ENCODE measurements around the gene SMYD3.

The SMYD3 gene

DNA sequence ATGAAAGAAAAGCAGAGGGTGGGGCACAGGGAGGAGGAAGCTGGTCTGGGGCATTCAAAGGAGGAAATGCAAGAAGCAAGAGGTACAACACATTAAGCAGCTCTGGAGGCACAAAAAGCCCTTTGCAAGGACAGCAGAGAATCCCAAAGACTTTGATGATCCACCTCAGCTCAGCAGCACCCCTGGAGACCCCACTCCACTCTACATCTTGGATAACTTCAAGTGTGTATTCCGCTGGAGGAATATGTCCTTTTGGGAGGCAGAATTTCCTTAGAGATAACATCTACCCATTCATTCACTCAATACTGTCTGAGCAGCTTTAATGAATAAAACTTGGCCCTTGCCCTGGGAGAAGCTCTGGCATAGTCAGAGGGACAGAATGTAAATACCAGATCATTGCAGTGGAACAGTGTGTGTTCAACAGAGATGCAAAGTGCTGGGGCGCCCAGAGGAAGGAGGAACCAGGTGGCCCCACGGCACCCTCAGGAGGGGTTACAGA, 752.6 kb downstream of the SMYD3 start:
- TF ChIP-seq EZH2 (IDR thresholded peaks at IDR 0.05; ENCODE audit: borderline replicate concordance, low read depth, low read length, severe bottlenecking), result no peak
- TF ChIP-seq, protein P1, sequence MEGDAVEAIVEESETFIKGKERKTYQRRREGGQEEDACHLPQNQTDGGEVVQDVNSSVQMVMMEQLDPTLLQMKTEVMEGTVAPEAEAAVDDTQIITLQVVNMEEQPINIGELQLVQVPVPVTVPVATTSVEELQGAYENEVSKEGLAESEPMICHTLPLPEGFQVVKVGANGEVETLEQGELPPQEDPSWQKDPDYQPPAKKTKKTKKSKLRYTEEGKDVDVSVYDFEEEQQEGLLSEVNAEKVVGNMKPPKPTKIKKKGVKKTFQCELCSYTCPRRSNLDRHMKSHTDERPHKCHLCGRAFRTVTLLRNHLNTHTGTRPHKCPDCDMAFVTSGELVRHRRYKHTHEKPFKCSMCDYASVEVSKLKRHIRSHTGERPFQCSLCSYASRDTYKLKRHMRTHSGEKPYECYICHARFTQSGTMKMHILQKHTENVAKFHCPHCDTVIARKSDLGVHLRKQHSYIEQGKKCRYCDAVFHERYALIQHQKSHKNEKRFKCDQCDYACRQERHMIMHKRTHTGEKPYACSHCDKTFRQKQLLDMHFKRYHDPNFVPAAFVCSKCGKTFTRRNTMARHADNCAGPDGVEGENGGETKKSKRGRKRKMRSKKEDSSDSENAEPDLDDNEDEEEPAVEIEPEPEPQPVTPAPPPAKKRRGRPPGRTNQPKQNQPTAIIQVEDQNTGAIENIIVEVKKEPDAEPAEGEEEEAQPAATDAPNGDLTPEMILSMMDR (IDR thresholded peaks at IDR 0.05; ENCODE audit: borderline replicate concordance, extremely low read depth, low read length, poor library complexity, severe bottlenecking), result no peak
- DNase-seq, result no peak
- Histone ChIP-seq H3K27me3 (ENCODE audit: insufficient read depth, low read length, poor library complexity) (no peaks in the 10 kb centered on the region), H3K4me3 (ENCODE audit: low read depth in 1 of 2, low read length in 2 of 2) (no peak overlapping the region), H3K36me3 (ENCODE audit: insufficient read depth, low read length) (no peaks in the 10 kb centered on the region), H2AFZ (ENCODE audit: low read depth, low read length) (no peak overlapping the region), H3K27ac (ENCODE audit: low read length) (no peak overlapping the region), H4K20me1 (ENCODE audit: insufficient read depth, low read length) (no peaks in the 10 kb centered on the region), H3K9ac (ENCODE audit: low read depth, low read length) (no peak overlapping the region), H3K4me2 (ENCODE audit: insufficient read depth, low read length) (no peak overlapping the region), H3K79me2 (ENCODE audit: insufficient read depth, low read length) (no peaks in the 10 kb centered on the region), H3K9me3 (ENCODE audit: insufficient read depth, low read length, severe bottlenecking) (no peaks in the 10 kb centered on the region), H3K4me1 (ENCODE audit: insufficient read depth, low read length) (no peaks in the 10 kb centered on the region)
- no peak; the same call in 2 of the 3 replicates for ATAC-seq (ENCODE audit: insufficient read depth, low read depth)

DNA sequence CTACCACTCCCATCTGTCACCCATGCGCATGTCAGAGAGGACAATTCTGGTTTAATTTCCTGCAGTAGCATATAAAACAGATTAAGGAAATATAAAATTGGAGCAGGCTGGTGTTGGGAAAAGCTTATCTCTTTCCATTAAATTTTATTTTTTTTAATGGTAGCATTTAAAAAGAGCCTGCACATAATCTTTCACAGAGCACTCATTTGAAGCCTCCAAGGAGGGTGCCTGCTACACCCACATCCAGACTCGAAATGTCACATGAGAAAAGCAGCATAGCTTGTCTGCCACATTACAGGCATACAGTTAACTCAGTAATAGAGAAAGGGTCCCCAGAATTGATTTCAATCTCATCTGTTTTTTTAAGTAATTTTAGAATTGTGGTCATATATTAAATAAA, 753.3 kb downstream of the SMYD3 start:
- ATAC-seq (ENCODE audit: insufficient read depth, low read depth) (no peak), DNase-seq (no peak)
- no peaks in the 10 kb centered on the region for H3K27me3 ChIP-seq (ENCODE audit: insufficient read depth, low read length, poor library complexity)

DNA sequence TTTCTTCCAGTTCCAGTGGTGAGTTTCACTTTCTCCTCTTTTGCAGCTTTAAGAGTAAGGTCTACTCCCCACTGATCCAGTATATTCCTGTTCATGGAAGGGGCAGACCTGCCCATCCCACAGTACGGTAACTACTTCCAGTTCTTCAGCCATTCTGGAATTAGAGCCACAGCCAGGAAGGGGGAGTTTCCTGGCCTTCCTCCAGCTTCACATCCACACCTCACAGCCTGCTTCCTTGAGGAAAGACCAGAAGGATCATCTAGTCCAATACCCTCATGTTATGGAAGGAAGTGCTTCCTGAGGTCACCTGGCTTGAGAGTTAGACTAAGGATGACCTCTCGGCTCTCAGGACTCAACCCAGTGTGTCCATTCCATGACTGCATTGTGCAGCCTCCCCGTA, 754.5 kb downstream of the SMYD3 start:
- Histone ChIP-seq H4K20me1 (ENCODE audit: insufficient read depth, low read length) (no peaks in the 10 kb centered on the region), H2AFZ (ENCODE audit: low read depth, low read length) (no peak overlapping the region), H3K4me3 (ENCODE audit: low read depth in 1 of 2, low read length in 2 of 2) (no peak overlapping the region), H3K9me3 (ENCODE audit: insufficient read depth, low read length, severe bottlenecking) (no peaks in the 10 kb centered on the region), H3K27ac (ENCODE audit: low read length) (no peak overlapping the region), H3K27me3 (ENCODE audit: insufficient read depth, low read length, poor library complexity) (no peaks in the 10 kb centered on the region), H3K4me1 (ENCODE audit: insufficient read depth, low read length) (no peaks in the 10 kb centered on the region), H3K79me2 (ENCODE audit: insufficient read depth, low read length) (no peaks in the 10 kb centered on the region), H3K9ac (ENCODE audit: low read depth, low read length) (no peak overlapping the region), H3K36me3 (ENCODE audit: insufficient read depth, low read length) (peaks cover 7% of the 10 kb centered on the region; the same call in 1 of the 2 replicates), H3K4me2 (ENCODE audit: insufficient read depth, low read length) (no peak overlapping the region)
- no peak for DNase-seq
- TF ChIP-seq, protein P1 (IDR thresholded peaks at IDR 0.05; ENCODE audit: borderline replicate concordance, extremely low read depth, low read length, poor library complexity, severe bottlenecking), result no peak
- TF ChIP-seq EZH2 (IDR thresholded peaks at IDR 0.05; ENCODE audit: borderline replicate concordance, low read depth, low read length, severe bottlenecking), result no peak
- no peak for ATAC-seq (ENCODE audit: insufficient read depth, low read depth)

More for the DNA sequence above, 753.3 kb downstream of the SMYD3 start:
- H3K36me3 ChIP-seq (ENCODE audit: insufficient read depth, low read length), result no peaks in the 10 kb centered on the region
- no peak overlapping the region for H2AFZ ChIP-seq (ENCODE audit: low read depth, low read length)
- H3K4me2 ChIP-seq (ENCODE audit: insufficient read depth, low read length), result no peak overlapping the region
- no peak overlapping the region for H3K4me3 ChIP-seq (ENCODE audit: low read depth in 1 of 2, low read length in 2 of 2)
- TF ChIP-seq, protein P1 (IDR thresholded peaks at IDR 0.05; ENCODE audit: borderline replicate concordance, extremely low read depth, low read length, poor library complexity, severe bottlenecking), result no peak
- TF ChIP-seq EZH2 (IDR thresholded peaks at IDR 0.05; ENCODE audit: borderline replicate concordance, low read depth, low read length, severe bottlenecking), result no peak
- H4K20me1 ChIP-seq (ENCODE audit: insufficient read depth, low read length), result no peaks in the 10 kb centered on the region
- H3K79me2 ChIP-seq (ENCODE audit: insufficient read depth, low read length), result no peaks in the 10 kb centered on the region
- H3K9me3 ChIP-seq (ENCODE audit: insufficient read depth, low read length, severe bottlenecking), result no peaks in the 10 kb centered on the region
- no peaks in the 10 kb centered on the region for H3K4me1 ChIP-seq (ENCODE audit: insufficient read depth, low read length)
- H3K27ac ChIP-seq (ENCODE audit: low read length), result no peak overlapping the region
- no peak overlapping the region for H3K9ac ChIP-seq (ENCODE audit: low read depth, low read length)

Measured in DND-41 (cell line).